Brain microvascular endothelial cell (primary cell): ENCODE data around the gene CHST9.

Experiments used
- DNase-seq: peaks from one replicate; pipeline ENCODE4 v3.0.0-alpha.2; 2020
- H3K27ac ChIP-seq: fragments of 250-450 bp; sonication (Bioruptor Pico); 2 replicates; pipeline ENCODE4 v1.5.1; 2020; ENCODE audit warnings: mild to moderate bottlenecking, moderate library complexity
- H3K27me3 ChIP-seq: fragments of 250-450 bp; sonication (Bioruptor Pico); replicated peaks from 2 replicates; pipeline ENCODE4 v1.5.1; 2020; ENCODE audit warnings: mild to moderate bottlenecking
- H3K36me3 ChIP-seq: fragments of 250-450 bp; sonication (Bioruptor Pico); replicated peaks from 2 replicates; pipeline ENCODE4 v1.5.1; 2020; ENCODE audit warnings: mild to moderate bottlenecking
- H3K4me3 ChIP-seq: 2 replicates; pipeline ENCODE4 v1.5.1; 2011; ENCODE audit warnings: low read depth, mild to moderate bottlenecking, control low read depth, low read length, moderate library complexity
- in situ Hi-C: cut with HindIII; loops from 2 replicates; pipeline ENCODE4 v1.10.0; 2017; ENCODE audit warnings: low sequenced_read_pairs, low pct_ligation_motif_present
- TF ChIP-seq, protein P1 (sequence below): IDR thresholded peaks from 2 replicates; pipeline ENCODE4 v1.5.1; 2011; ENCODE audit warnings: low read depth, mild to moderate bottlenecking, moderate library complexity, low read length, control low read depth, inconsistent platforms; ENCODE audit errors: missing control alignments

Gene CHST9

GRCh38 chr18:27223526-27224291 lies 38.6 kb upstream of the CHST9 start:
- Histone ChIP-seq H3K4me3 (no peak overlapping the region), H3K27me3 (no peaks in the 10 kb centered on the region), H3K27ac (no peak overlapping the region), H3K36me3 (no peaks in the 10 kb centered on the region)
- DNase-seq, result no peak
- in situ Hi-C loops, result no loop called here
- TF ChIP-seq, protein P1, sequence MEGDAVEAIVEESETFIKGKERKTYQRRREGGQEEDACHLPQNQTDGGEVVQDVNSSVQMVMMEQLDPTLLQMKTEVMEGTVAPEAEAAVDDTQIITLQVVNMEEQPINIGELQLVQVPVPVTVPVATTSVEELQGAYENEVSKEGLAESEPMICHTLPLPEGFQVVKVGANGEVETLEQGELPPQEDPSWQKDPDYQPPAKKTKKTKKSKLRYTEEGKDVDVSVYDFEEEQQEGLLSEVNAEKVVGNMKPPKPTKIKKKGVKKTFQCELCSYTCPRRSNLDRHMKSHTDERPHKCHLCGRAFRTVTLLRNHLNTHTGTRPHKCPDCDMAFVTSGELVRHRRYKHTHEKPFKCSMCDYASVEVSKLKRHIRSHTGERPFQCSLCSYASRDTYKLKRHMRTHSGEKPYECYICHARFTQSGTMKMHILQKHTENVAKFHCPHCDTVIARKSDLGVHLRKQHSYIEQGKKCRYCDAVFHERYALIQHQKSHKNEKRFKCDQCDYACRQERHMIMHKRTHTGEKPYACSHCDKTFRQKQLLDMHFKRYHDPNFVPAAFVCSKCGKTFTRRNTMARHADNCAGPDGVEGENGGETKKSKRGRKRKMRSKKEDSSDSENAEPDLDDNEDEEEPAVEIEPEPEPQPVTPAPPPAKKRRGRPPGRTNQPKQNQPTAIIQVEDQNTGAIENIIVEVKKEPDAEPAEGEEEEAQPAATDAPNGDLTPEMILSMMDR, result no peak

DNA sequence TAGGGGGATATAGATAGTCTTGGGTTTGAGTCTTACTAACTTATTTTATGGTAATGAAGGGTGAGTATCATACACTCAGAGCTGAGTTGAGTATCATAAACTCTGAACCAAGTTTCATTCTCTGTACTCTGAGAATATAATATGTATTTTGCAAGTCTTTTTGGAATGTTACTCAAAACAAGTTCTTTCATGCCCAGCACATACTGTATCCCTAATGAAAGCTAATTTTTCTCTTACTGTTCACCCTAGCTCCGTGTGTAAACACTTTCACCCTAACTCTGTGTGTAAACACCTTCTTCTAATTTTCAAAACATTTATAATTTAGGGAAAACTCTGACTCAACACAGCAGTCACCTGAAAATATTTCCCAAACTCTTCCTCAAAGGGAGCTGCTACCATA lies 29.7 kb upstream of the CHST9 start:
- in situ Hi-C loops, result no loop called here
- Histone ChIP-seq H3K36me3 (no peaks in the 10 kb centered on the region), H3K4me3 (no peak overlapping the region), H3K27me3 (no peaks in the 10 kb centered on the region), H3K27ac (no peak overlapping the region)
- DNase-seq, result no peak
- TF ChIP-seq, protein P1, result no peak

DNA sequence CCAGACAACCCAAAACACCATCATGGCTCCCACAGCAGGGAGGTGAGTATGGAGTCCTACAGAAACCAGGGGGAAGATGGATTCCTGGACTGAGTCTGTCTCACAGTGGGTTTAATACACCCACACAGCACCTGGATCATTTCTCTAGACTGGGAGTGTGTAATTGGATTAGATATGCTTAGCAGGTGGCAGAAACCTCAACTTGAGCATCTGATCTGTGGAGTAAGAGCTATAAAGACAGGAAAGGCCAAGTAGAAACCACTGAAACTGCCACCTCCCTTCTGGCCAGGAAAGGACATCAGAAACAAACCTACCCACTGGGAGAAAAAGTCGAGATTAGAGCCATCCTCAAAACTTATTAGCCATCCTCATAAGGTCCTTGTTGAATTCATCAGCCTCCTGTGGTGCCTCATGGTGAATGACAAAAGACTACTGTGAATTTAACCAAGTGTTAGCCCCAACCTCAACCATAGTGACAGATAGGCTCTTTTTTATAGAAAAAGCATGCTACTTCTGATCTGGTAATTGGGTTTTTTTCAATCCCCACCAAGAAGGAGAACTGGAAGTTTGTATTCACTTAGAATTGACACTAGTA lies 28.1 kb upstream of the CHST9 start:
- TF ChIP-seq, protein P1, result no peak
- Histone ChIP-seq H3K27me3 (no peaks in the 10 kb centered on the region), H3K36me3 (no peaks in the 10 kb centered on the region), H3K27ac (no peak overlapping the region), H3K4me3 (no peak overlapping the region)
- in situ Hi-C loops, result no loop called here
- no peak for DNase-seq

GRCh38 chr18:27211569-27211968 lies 26.5 kb upstream of the CHST9 start:
- Histone ChIP-seq H3K36me3 (no peaks in the 10 kb centered on the region), H3K27ac (no peak overlapping the region), H3K4me3 (no peak overlapping the region), H3K27me3 (no peaks in the 10 kb centered on the region)
- in situ Hi-C loops, result no loop called here
- TF ChIP-seq, protein P1, result no peak
- no peak for DNase-seq

- Histone ChIP-seq H3K27ac (no peak overlapping the region), H3K27me3 (no peaks in the 10 kb centered on the region), H3K36me3 (no peaks in the 10 kb centered on the region), H3K4me3 (no peak overlapping the region)
- TF ChIP-seq, protein P1, result no peak
- in situ Hi-C loops, result no loop called here
- no peak for DNase-seq
Observed at GRCh38 chr18:27206411-27206810, 21.3 kb upstream of the CHST9 start.
